Measurements from ENCODE around the gene RAB30. TPM values are rescaled to one million over a fixed set of nuclear protein-coding genes. Genes with fewer than 3 reads are reported as not detected.

The RAB30 gene
- total RNA-seq (15.2 TPM), polyA plus RNA-seq (ENCODE audit: insufficient read depth, low read depth, low replicate concordance) (3.1 TPM)
- long read RNA-seq, donor 1, partial matches to known transcripts = 0 of 1 reads
- long read RNA-seq, donor 1, other reads (novel, unspliced or antisense) = 0 of 1 reads
- long read RNA-seq, donor 2, partial matches to known transcripts = 0 of 3 reads
- long read RNA-seq, donor 2, other reads (novel, unspliced or antisense) = 0 of 3 reads
- long read RNA-seq, donor 3, partial matches to known transcripts = 0 of 3 reads
- long read RNA-seq, donor 3, other reads (novel, unspliced or antisense) = 0 of 3 reads
- long read RNA-seq, donor 4, partial matches to known transcripts = 0 of 1 reads
- long read RNA-seq, donor 4, other reads (novel, unspliced or antisense) = 0 of 1 reads
- long read RNA-seq, donor 5 = 0 reads
- long read RNA-seq, donor 6, partial matches to known transcripts = 12 of 12 reads
- long read RNA-seq, donor 6, other reads (novel, unspliced or antisense) = 0 of 12 reads
- long read RNA-seq, donor 7, partial matches to known transcripts = 0 of 8 reads
- long read RNA-seq, donor 7, other reads (novel, unspliced or antisense) = 5 of 8 reads
- long read RNA-seq, donor 8, partial matches to known transcripts = 0 of 2 reads
- long read RNA-seq, donor 8, other reads (novel, unspliced or antisense) = 0 of 2 reads
- long read RNA-seq, donor 9, partial matches to known transcripts = 0 of 2 reads
- long read RNA-seq, donor 9, other reads (novel, unspliced or antisense) = 0 of 2 reads
- long read RNA-seq, donor 10, partial matches to known transcripts = 0 of 2 reads
- long read RNA-seq, donor 10, other reads (novel, unspliced or antisense) = 0 of 2 reads

GRCh38 chr11:83071567-83072349 lies at the start of gene RAB30:
Gene RAB30 (minus strand): TSS chr11:83071897. CDS start chr11:82997316, 74,581 bp downstream.
- Histone ChIP-seq H3K27me3 (ENCODE audit: control insufficient read depth, insufficient read depth, low read length) (no peaks in the 10 kb centered on the region), H3K9ac (ENCODE audit: low read length in 3 of 3) (peak within 1 kb of the TSS; percentile 94 to 98 (median 97)), H3K9me3 (ENCODE audit: control insufficient read depth in 2 of 3, insufficient read depth in 1 of 3, low read length in 3 of 3) (no peaks in the 10 kb centered on the region), H3K27ac (ENCODE audit: low read depth in 2 of 2, low read length in 2 of 2) (peak within 1 kb of the TSS; percentile 96 to 97), H3K4me1 (ENCODE audit: control insufficient read depth in 2 of 3, insufficient read depth in 2 of 3, low read depth in 1 of 3, low read length in 3 of 3) (peaks cover 0 to 13% (median 10%) of the 10 kb centered on the region in 3 donors), H3K36me3 (ENCODE audit: control insufficient read depth in 2 of 3, insufficient read depth in 3 of 3, low read length in 3 of 3) (peaks cover 0 to 4% (median 0%) of the 10 kb centered on the region in 3 donors), H3K4me3 (ENCODE audit: low read length in 3 of 3) (peak within 1 kb of the TSS; percentile 85 to 99 (median 97))
- no peak for TF ChIP-seq CTCF (IDR thresholded peaks at IDR 0.05; ENCODE audit: borderline replicate concordance, extremely low read depth, insufficient read depth)
- intact Hi-C loops (cut with DNase I) = no loop called here
- peak; percentile 97 to 100 (median 98) for DNase-seq
- FAIRE-seq = peak; percentile 97

DNA sequence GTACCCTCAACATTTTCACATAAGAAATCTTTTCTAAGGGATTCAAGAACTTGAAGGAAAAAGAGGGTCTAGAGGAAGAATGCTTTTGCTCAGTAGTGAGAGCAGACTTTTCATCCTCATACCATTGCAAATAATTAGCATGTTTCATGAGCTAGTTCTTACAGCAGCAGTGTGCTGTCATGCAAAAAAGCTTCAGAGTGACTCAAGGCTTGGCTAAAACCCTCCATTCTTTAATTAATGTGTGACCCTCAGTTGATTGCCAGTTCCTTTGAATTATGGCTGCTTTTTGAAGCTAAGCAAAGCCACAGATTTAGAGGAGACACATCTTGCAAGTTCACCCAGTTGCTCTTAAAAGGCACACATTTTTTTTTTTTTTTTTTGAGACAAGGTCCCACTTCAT lies 48.6 kb upstream of the RAB30 start:
- Histone ChIP-seq H3K27me3 (ENCODE audit: control insufficient read depth, insufficient read depth, low read length) (no peaks in the 10 kb centered on the region), H3K36me3 (ENCODE audit: control insufficient read depth in 2 of 3, insufficient read depth in 3 of 3, low read length in 3 of 3) (no peaks in the 10 kb centered on the region), H3K4me3 (ENCODE audit: low read length in 3 of 3) (no peak overlapping the region), H3K9me3 (ENCODE audit: control insufficient read depth in 2 of 3, insufficient read depth in 1 of 3, low read length in 3 of 3) (no peaks in the 10 kb centered on the region), H3K27ac (ENCODE audit: low read depth in 2 of 2, low read length in 2 of 2) (no peak overlapping the region), H3K4me1 (ENCODE audit: control insufficient read depth in 2 of 3, insufficient read depth in 2 of 3, low read depth in 1 of 3, low read length in 3 of 3) (peaks cover 0 to 3% (median 0%) of the 10 kb centered on the region in 3 donors), H3K9ac (ENCODE audit: low read length in 3 of 3) (no peak overlapping the region)
- intact Hi-C loops (cut with DNase I) = no loop called here
- TF ChIP-seq CTCF (IDR thresholded peaks at IDR 0.05; ENCODE audit: borderline replicate concordance, extremely low read depth, insufficient read depth) = no peak
- FAIRE-seq = no peak
- DNase-seq = peak in 1 of 5 donors; percentile 30

GRCh38 chr11:83119216-83119615 lies 47.5 kb upstream of the RAB30 start:
- no peak overlapping the region for H3K9ac ChIP-seq (ENCODE audit: low read length in 3 of 3)
- DNase-seq = no peak
- no peaks in the 10 kb centered on the region for H3K27me3 ChIP-seq (ENCODE audit: control insufficient read depth, insufficient read depth, low read length)
- intact Hi-C loops (cut with DNase I) = no loop called here
- peaks cover 0 to 3% (median 0%) of the 10 kb centered on the region in 3 donors for H3K4me1 ChIP-seq (ENCODE audit: control insufficient read depth in 2 of 3, insufficient read depth in 2 of 3, low read depth in 1 of 3, low read length in 3 of 3)
- H3K36me3 ChIP-seq (ENCODE audit: control insufficient read depth in 2 of 3, insufficient read depth in 3 of 3, low read length in 3 of 3) = no peaks in the 10 kb centered on the region
- no peak overlapping the region for H3K27ac ChIP-seq (ENCODE audit: low read depth in 2 of 2, low read length in 2 of 2)
- H3K9me3 ChIP-seq (ENCODE audit: control insufficient read depth in 2 of 3, insufficient read depth in 1 of 3, low read length in 3 of 3) = no peaks in the 10 kb centered on the region
- TF ChIP-seq CTCF (IDR thresholded peaks at IDR 0.05; ENCODE audit: borderline replicate concordance, extremely low read depth, insufficient read depth) = no peak
- H3K4me3 ChIP-seq (ENCODE audit: low read length in 3 of 3) = no peak overlapping the region
- no peak for FAIRE-seq

Measured in kidney (tissue), 22 donors.